Stimulated activated naive B cell treated with anti-CD40 and anti-IgM and Interleukin-4, amounts not matched to agents 10 μg/mL and 1 μg/mL and 100 μg/mL, for 72 hours (primary cell): Measurements from ENCODE around the gene LTC4S.
"Not testable (repeated sequence)": the region's sequence is repeated elsewhere in the genome, so short reads cannot be mapped to it uniquely, and the experiment has no call there.

Experiments used
- ATAC-seq, 2 donors: fragments of 150-1000 bp; cut with Tn5 transposase; replicated peaks; 2 replicates each; pipeline ENCODE4 v1.10.0; 2021; ENCODE audit warnings: moderate library complexity in 1 of 2
- DNase-seq: peaks from one replicate; pipeline ENCODE4 v3.0.0; 2021
- H3K27ac Mint-ChIP-seq: one replicate; pipeline ENCODE4 v1.8.0; 2022; ENCODE audit warnings: mild to moderate bottlenecking, mixed read lengths
- H3K27me3 Mint-ChIP-seq, 2 donors: one replicate each; pipeline ENCODE4 v1.8.0; 2022; ENCODE audit warnings: mixed read lengths in 2 of 2
- H3K36me3 Mint-ChIP-seq, 2 donors: one replicate each; pipeline ENCODE4 v1.8.0; 2022; ENCODE audit warnings: mixed read lengths in 2 of 2, mild to moderate bottlenecking in 1 of 2
- H3K4me1 Mint-ChIP-seq, 2 donors: one replicate each; pipeline ENCODE4 v1.8.0; 2022; ENCODE audit warnings: mixed read lengths in 2 of 2, mild to moderate bottlenecking in 1 of 2
- H3K4me3 Mint-ChIP-seq, 2 donors: one replicate each; pipeline ENCODE4 v1.8.0; 2022; ENCODE audit warnings: mild to moderate bottlenecking in 2 of 2, mixed read lengths in 2 of 2, moderate library complexity in 1 of 2
- H3K9me3 Mint-ChIP-seq, 2 donors: one replicate each; pipeline ENCODE4 v1.8.0; 2022; ENCODE audit warnings: mixed read lengths in 2 of 2, mild to moderate bottlenecking in 1 of 2

LTC4S gene

GRCh38 chr5:179793468-179794139 lies at the start of gene LTC4S:
Gene LTC4S (plus strand): TSS chr5:179793986. CDS start chr5:179794081, 95 bp downstream.
- Mint-ChIP-seq H3K4me1 (peaks cover 32 to 51% of the 10 kb centered on the region in 2 donors), H3K27me3 (no peaks in the 10 kb centered on the region), H3K36me3 (peaks cover 16 to 22% of the 10 kb centered on the region in 2 donors), H3K4me3 (peak within 1 kb of the TSS; percentile 52 to 55), H3K9me3 (peaks cover 0 to 2% of the 10 kb centered on the region in 2 donors), H3K27ac (peak within 1 kb of the TSS; percentile 80)
- DNase-seq (peak; percentile 46), ATAC-seq (peak; percentile 40 to 55)

DNA sequence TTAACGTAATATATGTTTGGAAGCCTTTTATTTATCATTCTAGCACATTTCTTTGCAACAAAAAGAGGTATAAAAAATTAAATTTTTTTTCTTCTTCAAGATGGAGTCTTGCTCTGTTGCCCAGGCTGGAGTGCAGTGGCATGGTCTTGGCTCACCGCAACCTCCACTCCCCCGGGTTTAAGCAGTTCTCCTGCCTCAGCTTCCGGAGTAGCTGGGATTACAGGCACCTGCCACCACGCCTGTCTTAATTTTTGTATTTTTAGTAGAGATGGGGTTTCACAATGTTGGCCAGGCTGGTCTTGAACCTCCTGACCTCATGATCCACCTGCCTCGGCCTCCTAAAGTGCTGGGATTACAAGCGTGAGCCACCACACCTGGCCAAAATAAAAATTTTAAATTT lies 49.7 kb upstream of the LTC4S start:
- not testable (repeated sequence) for H3K27ac Mint-ChIP-seq, H3K9me3 Mint-ChIP-seq, DNase-seq, H3K27me3 Mint-ChIP-seq, ATAC-seq, H3K4me3 Mint-ChIP-seq
- Mint-ChIP-seq H3K4me1 (peaks cover 15 to 37% of the 10 kb centered on the region in 2 donors), H3K36me3 (peaks cover 6 to 34% of the 10 kb centered on the region in 2 donors)

GRCh38 chr5:179746872-179747271 lies 46.9 kb upstream of the LTC4S start:
- DNase-seq (no peak), ATAC-seq (no peak)
- Mint-ChIP-seq H3K27ac (peak overlapping the region; percentile 31), H3K36me3 (peaks cover 17 to 27% of the 10 kb centered on the region in 2 donors), H3K9me3 (no peaks in the 10 kb centered on the region), H3K27me3 (no peaks in the 10 kb centered on the region), H3K4me1 (peaks cover 3 to 32% of the 10 kb centered on the region in 2 donors), H3K4me3 (no peak overlapping the region)

DNA sequence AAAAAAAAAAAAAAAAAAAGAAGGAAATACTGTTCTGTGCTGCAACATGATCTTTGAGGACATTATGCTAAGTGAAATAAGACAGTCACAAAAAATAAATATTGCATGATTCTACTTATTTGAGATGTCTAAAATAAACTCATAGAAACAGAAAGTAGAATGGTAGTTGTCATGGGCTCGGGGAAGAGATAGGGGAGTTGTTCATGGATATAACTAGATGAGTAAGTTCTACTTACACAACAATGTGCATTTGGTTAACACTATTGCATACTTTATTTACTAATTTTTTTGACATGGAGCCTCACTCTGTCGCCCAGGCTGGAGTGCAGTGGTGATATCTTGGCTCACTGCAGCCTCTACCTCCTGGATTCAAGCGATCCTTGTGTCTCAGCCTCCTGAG lies 46.0 kb upstream of the LTC4S start:
- DNase-seq (no peak), ATAC-seq (no peak)
- no peak overlapping the region for H3K27ac Mint-ChIP-seq
- H3K27me3 Mint-ChIP-seq, result no peaks in the 10 kb centered on the region
- H3K4me1 Mint-ChIP-seq, result peaks cover 3 to 35% of the 10 kb centered on the region in 2 donors
- peaks cover 19 to 27% of the 10 kb centered on the region in 2 donors for H3K36me3 Mint-ChIP-seq
- no peak overlapping the region for H3K4me3 Mint-ChIP-seq
- no peaks in the 10 kb centered on the region for H3K9me3 Mint-ChIP-seq

- no peak for DNase-seq
- no peak for ATAC-seq
- H3K4me1 Mint-ChIP-seq, result peaks cover 16 to 52% of the 10 kb centered on the region in 2 donors
- H3K27me3 Mint-ChIP-seq, result no peaks in the 10 kb centered on the region
- H3K4me3 Mint-ChIP-seq, result no peak overlapping the region
- no peaks in the 10 kb centered on the region for H3K9me3 Mint-ChIP-seq
- H3K27ac Mint-ChIP-seq, result no peak overlapping the region
- peaks cover 20 to 34% of the 10 kb centered on the region in 2 donors for H3K36me3 Mint-ChIP-seq
Observed at GRCh38 chr5:179749857-179750508, 43.8 kb upstream of the LTC4S start.

DNA sequence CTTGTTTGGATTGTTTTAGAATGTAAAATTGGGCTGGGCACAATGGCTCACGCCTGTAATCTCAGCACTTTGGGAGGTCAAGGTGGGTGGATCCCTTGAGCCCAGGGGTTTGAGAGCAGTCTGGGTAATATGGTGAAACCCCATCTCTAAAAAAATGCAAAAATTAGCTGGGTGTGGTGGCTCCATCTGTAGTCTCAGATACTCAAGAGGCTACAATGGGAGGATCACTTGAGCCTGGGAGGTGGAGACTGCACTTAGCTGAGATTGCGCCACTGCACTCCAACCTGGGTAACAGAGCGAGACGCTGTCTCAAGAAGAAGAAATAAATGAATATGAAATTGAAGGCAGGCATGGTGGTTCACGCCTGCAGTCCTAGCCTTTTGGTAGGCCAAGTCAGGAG lies 39.8 kb upstream of the LTC4S start:
- no peak for DNase-seq
- Mint-ChIP-seq H3K27ac (no peak overlapping the region), H3K9me3 (no peaks in the 10 kb centered on the region), H3K4me3 (no peak overlapping the region), H3K27me3 (no peaks in the 10 kb centered on the region), H3K36me3 (peaks cover 15 to 24% of the 10 kb centered on the region in 2 donors), H3K4me1 (peaks cover 21 to 45% of the 10 kb centered on the region in 2 donors)
- peak in 1 of 2 donors; percentile 18 for ATAC-seq

GRCh38 chr5:179755022-179755421 lies 38.8 kb upstream of the LTC4S start:
- peaks cover 32 to 48% of the 10 kb centered on the region in 2 donors for H3K4me1 Mint-ChIP-seq
- H3K9me3 Mint-ChIP-seq, result no peaks in the 10 kb centered on the region
- no peaks in the 10 kb centered on the region for H3K27me3 Mint-ChIP-seq
- H3K4me3 Mint-ChIP-seq, result no peak overlapping the region
- H3K27ac Mint-ChIP-seq, result no peak overlapping the region
- DNase-seq, result no peak
- H3K36me3 Mint-ChIP-seq, result peaks cover 12 to 19% of the 10 kb centered on the region in 2 donors
- no peak for ATAC-seq

GRCh38 chr5:179758955-179759354 lies 34.8 kb upstream of the LTC4S start:
- peak overlapping the region; percentile 48 for H3K27ac Mint-ChIP-seq
- no peaks in the 10 kb centered on the region for H3K27me3 Mint-ChIP-seq
- peaks cover 2 to 11% of the 10 kb centered on the region in 2 donors for H3K36me3 Mint-ChIP-seq
- no peaks in the 10 kb centered on the region for H3K9me3 Mint-ChIP-seq
- DNase-seq (no peak), ATAC-seq (no peak)
- no peak overlapping the region for H3K4me3 Mint-ChIP-seq
- H3K4me1 Mint-ChIP-seq, result peaks cover 48 to 68% of the 10 kb centered on the region in 2 donors

- no peaks in the 10 kb centered on the region for H3K9me3 Mint-ChIP-seq
- peak overlapping the region in 1 of 2 donors; percentile 11 for H3K4me3 Mint-ChIP-seq
- peaks cover 42 to 63% of the 10 kb centered on the region in 2 donors for H3K4me1 Mint-ChIP-seq
- peak; percentile 67 to 73 for ATAC-seq
- peak; percentile 13 for DNase-seq
- H3K27me3 Mint-ChIP-seq, result no peaks in the 10 kb centered on the region
- peaks cover 2 to 11% of the 10 kb centered on the region in 2 donors for H3K36me3 Mint-ChIP-seq
- H3K27ac Mint-ChIP-seq, result peak overlapping the region; percentile 48
Observed at GRCh38 chr5:179759581-179760551, 33.9 kb upstream of the LTC4S start.

DNA sequence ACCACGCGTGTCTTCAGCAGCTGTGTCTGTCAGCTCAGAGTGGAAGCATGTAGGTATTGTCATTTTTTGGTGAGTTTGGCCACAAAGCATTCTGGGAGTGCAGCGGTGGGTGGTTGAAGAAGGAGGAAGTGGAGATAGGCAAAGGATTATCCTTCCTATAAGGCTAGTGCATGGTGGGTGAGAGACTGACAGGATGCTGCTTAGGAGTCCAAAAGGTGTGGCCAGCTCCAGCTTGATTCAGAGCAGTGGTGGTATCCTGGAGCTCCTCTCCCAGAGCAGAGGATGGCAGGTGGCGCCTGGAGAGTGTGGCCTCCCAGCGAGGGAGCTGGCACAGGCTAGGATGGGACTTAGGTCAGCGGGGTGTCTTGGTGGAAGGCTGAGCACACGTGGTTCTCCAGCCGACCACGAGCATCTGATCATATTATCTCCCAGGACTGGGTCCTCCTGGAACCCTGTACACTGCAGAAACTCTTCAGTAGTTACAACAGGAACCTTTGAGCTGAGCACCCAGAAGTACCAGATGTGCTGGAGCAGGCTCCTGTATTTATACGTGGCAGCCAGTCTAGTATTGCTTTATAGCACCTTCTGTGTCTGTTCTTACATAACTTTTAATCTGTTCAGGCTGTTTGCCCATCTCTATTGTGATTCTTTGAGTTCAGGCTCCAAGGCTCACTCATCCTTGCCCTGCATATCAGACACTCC lies 31.6 kb upstream of the LTC4S start:
- Mint-ChIP-seq H3K4me1 (peaks cover 33 to 63% of the 10 kb centered on the region in 2 donors), H3K27me3 (no peaks in the 10 kb centered on the region), H3K9me3 (no peaks in the 10 kb centered on the region), H3K27ac (peak overlapping the region; percentile 5), H3K36me3 (peaks cover 16% of the 10 kb centered on the region in 2 donors), H3K4me3 (no peak overlapping the region)
- DNase-seq (peak; percentile 23), ATAC-seq (peak; percentile 80 to 82)

- Mint-ChIP-seq H3K9me3 (no peaks in the 10 kb centered on the region), H3K27ac (no peak overlapping the region), H3K4me3 (no peak overlapping the region), H3K27me3 (no peaks in the 10 kb centered on the region), H3K4me1 (peaks cover 33 to 67% of the 10 kb centered on the region in 2 donors), H3K36me3 (peaks cover 16 to 18% of the 10 kb centered on the region in 2 donors)
- no peak for ATAC-seq
- no peak for DNase-seq
Observed at GRCh38 chr5:179762781-179763176, 31.0 kb upstream of the LTC4S start.

DNA sequence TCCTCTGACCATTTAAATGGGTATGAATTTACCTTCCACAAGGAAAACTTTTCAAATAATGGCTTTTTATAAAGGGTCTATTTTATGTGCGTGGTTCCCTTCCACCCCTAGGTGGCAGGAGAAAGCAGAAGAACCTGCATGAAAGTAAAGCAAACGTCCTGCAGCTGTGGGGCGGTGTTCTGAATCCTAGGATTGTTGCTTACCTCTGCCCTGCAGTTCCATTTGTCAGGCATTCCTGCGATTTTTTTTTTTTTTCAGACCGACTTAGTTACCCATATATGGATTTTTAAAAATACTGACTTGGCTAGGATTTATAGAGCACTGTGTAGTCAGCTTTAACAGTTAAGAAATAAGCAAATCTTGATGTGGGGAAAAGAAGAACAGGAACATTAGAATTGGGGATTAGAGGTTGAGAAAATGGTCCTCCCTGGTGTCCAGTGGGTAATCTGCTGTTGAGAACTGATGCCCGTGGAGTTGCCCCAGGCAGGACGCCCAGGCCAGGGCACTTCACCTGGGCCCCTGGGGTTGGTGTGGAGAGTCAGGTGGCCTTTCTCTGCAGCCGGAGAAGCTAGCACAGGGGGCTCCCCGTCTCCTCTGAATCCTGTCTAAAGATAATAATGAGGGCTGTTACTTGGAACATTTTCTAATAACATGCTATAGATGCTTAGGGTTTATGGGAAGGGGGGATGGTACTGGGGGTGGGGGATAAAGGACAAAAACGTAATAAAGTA lies 30.4 kb upstream of the LTC4S start:
- no peak overlapping the region for H3K27ac Mint-ChIP-seq
- ATAC-seq (peak; percentile 57 to 61), DNase-seq (peak; percentile 5)
- peaks cover 33 to 67% of the 10 kb centered on the region in 2 donors for H3K4me1 Mint-ChIP-seq
- no peaks in the 10 kb centered on the region for H3K9me3 Mint-ChIP-seq
- no peak overlapping the region for H3K4me3 Mint-ChIP-seq
- peaks cover 16 to 18% of the 10 kb centered on the region in 2 donors for H3K36me3 Mint-ChIP-seq
- no peaks in the 10 kb centered on the region for H3K27me3 Mint-ChIP-seq

GRCh38 chr5:179764056-179764455 lies 29.7 kb upstream of the LTC4S start:
- H3K4me3 Mint-ChIP-seq, result no peak overlapping the region

More at GRCh38 chr5:179764056-179764455, 29.7 kb upstream of the LTC4S start:
- H3K27ac Mint-ChIP-seq, result no peak overlapping the region
- H3K9me3 Mint-ChIP-seq, result no peaks in the 10 kb centered on the region
- no peaks in the 10 kb centered on the region for H3K27me3 Mint-ChIP-seq
- no peak for ATAC-seq
- peaks cover 16 to 21% of the 10 kb centered on the region in 2 donors for H3K36me3 Mint-ChIP-seq
- peaks cover 32 to 65% of the 10 kb centered on the region in 2 donors for H3K4me1 Mint-ChIP-seq
- DNase-seq, result no peak
